PC-9 (cell line): ENCODE results near the gene TMEM14C. TPM values are rescaled to one million over a fixed set of nuclear protein-coding genes. Genes with fewer than 3 reads are reported as not detected.

Experiments used
- BruUV-seq: library from RNA; stranded (reverse); fragments of 400-500 nt; replicated peaks from 2 replicates; lab custom pipeline; 2021; lab: Mats Ljungman, UMichigan
- CTCF ChIA-PET: fragments of 300-600 bp; sonication (Branson Sonifier 250); formaldehyde crosslinking; loops from one replicate; lab custom pipeline; 2022; ENCODE audit warnings: antibody characterized with exemption; lab: Charles Lee
- POLR2A ChIA-PET: fragments of 300-600 bp; sonication (Branson Sonifier 250); formaldehyde crosslinking; loops from one replicate; lab custom pipeline; 2022; ENCODE audit warnings: antibody characterized with exemption; ENCODE audit not compliant: unreplicated experiment; lab: Charles Lee
- DNase-seq, 2 experiments: peaks; one replicate each; pipeline versions ENCODE4 v3.0.0 to v3.0.0-alpha.2; 2015 to 2022; ENCODE audit warnings: mixed read lengths in 1 of 2
- H2AFZ ChIP-seq: fragments of 200-600 bp; sonication (generic); 2 replicates; pipeline ENCODE4 v1.8.1; 2017; ENCODE audit warnings: antibody characterized with exemption
- H3F3A ChIP-seq: fragments of 200-600 bp; sonication (generic); 2 replicates; pipeline ENCODE4 v1.8.1; 2017; ENCODE audit warnings: antibody characterized with exemption, mild to moderate bottlenecking, low read depth; ENCODE audit not compliant: insufficient read depth
- H3K27ac ChIP-seq: fragments of 200-600 bp; sonication (generic); 2 replicates; pipeline ENCODE4 v1.6.1; 2016; ENCODE audit warnings: mixed run types
- H3K27me3 ChIP-seq: fragments of 200-600 bp; sonication (generic); 2 replicates; pipeline ENCODE4 v1.6.1; 2016; ENCODE audit warnings: low read depth, mixed run types; ENCODE audit not compliant: insufficient read depth
- H3K36me3 ChIP-seq: fragments of 200-600 bp; sonication (generic); 2 replicates; pipeline ENCODE4 v1.6.1; 2016; ENCODE audit warnings: low read depth, mixed run types
- H3K4me1 ChIP-seq: fragments of 200-600 bp; sonication (generic); replicated peaks from 2 replicates; pipeline ENCODE4 v1.6.1; 2016; ENCODE audit warnings: mixed run types; ENCODE audit not compliant: insufficient read depth
- H3K4me2 ChIP-seq: fragments of 200-600 bp; sonication (generic); 2 replicates; pipeline ENCODE4 v1.6.1; 2017; ENCODE audit warnings: mixed run types
- H3K4me3 ChIP-seq: fragments of 200-600 bp; sonication (generic); 2 replicates; pipeline ENCODE4 v1.6.1; 2016; ENCODE audit warnings: mixed run types
- H3K79me2 ChIP-seq: fragments of 200-600 bp; sonication (generic); 2 replicates; pipeline ENCODE4 v1.6.1; 2017; ENCODE audit warnings: low read depth, mixed run types
- H3K9me2 ChIP-seq: fragments of 200-600 bp; sonication (generic); 2 replicates; pipeline ENCODE4 v1.8.1; 2017; ENCODE audit warnings: mild to moderate bottlenecking; ENCODE audit not compliant: insufficient read depth
- H3K9me3 ChIP-seq: fragments of 200-600 bp; sonication (generic); 2 replicates; pipeline ENCODE4 v1.8.1; 2016; ENCODE audit warnings: low read depth; ENCODE audit not compliant: insufficient read depth
- H4K20me1 ChIP-seq: fragments of 200-600 bp; sonication (generic); 2 replicates; pipeline ENCODE4 v1.8.1; 2017; ENCODE audit not compliant: insufficient read depth
- CTCF ChIP-seq: fragments of 200-600 bp; sonication (generic); conservative IDR thresholded peaks from 2 replicates; pipeline ENCODE4 v1.6.1; 2017; ENCODE audit warnings: mixed run types, antibody characterized with exemption, mild to moderate bottlenecking, moderate library complexity
- EZH2 ChIP-seq: fragments of 200-600 bp; sonication (generic); IDR thresholded peaks from 2 replicates; pipeline ENCODE4 v1.8.0; 2017; ENCODE audit warnings: antibody characterized with exemption, low read depth
- intact Hi-C: fragments of 100-400 bp; cut with micrococcal nuclease; formaldehyde crosslinking; loops from one replicate; pipeline ENCODE4 v1.10.0; 2022; ENCODE audit not compliant: unreplicated experiment
- total RNA-seq: library from RNA; stranded (reverse); gene quantifications from 2 replicates; pipeline ENCODE4 v1.2.3, GENCODE V29; 2021

TMEM14C gene
- total RNA-seq, 1 experiment from 2014 or later, result 166 TPM

- TSS peak; percentile 35 for BruUV-seq
- Histone ChIP-seq H3K36me3 (no peaks in the 10 kb centered on the region), H3K27me3 (no peaks in the 10 kb centered on the region), H3K4me2 (peak overlapping the region; percentile 90), H3K4me3 (peak overlapping the region; percentile 96), H3K4me1 (0 out of 2 replicates have a peak, but pooled peaks cover 10% of the 10 kb centered on the region), H3K9me3 (no peaks in the 10 kb centered on the region), H3F3A (peaks cover 10% of the 10 kb centered on the region; the same call in 1 of the 2 replicates), H2AFZ (peak overlapping the region; percentile 76), H4K20me1 (no peaks in the 10 kb centered on the region), H3K79me2 (peaks cover 14% of the 10 kb centered on the region), H3K9me2 (no peaks in the 10 kb centered on the region), H3K27ac (peak overlapping the region; percentile 85)
- TF ChIP-seq CTCF (no peak), EZH2 (no peak)
- DNase-seq, result no peak
- ChIA-PET POLR2A (interaction anchor here (0.5 to 1.2 kb wide), 12 partner anchors 11 to 288 kb away, joined by 3 to 15 read pairs (median 4); partner anchors contain the start of genes C6orf52, MAK, PAK1IP1 and TMEM14B), CTCF (interaction anchor here (0.5 to 1.2 kb wide), 4 partner anchors 22 to 220 kb away, joined by 4 to 7 read pairs (median 6); partner anchors contain the start of gene TMEM14B)
- intact Hi-C loops, result loop anchor here (1.0 to 10.0 kb wide), 4 partner anchors 25 to 207 kb away; partner anchors contain the start of genes C6orf52, PAK1IP1 and TMEM14B
These were observed 860 bp upstream of the TMEM14C start for GRCh38 chr6:10721850-10722569.

- intact Hi-C loops, result loop anchor here (1.0 to 10.0 kb wide), 4 partner anchors 25 to 208 kb away; partner anchors contain the start of genes C6orf52, PAK1IP1 and TMEM14B
- CTCF ChIA-PET, result interaction anchor here (0.5 to 1.2 kb wide), 2 partner anchors 23 to 25 kb away, joined by 4 to 7 read pairs; partner anchors contain the start of gene TMEM14B
- H3F3A ChIP-seq, result peaks cover 10% of the 10 kb centered on the region; the same call in 1 of the 2 replicates
- H3K79me2 ChIP-seq, result peaks cover 14% of the 10 kb centered on the region
- peak overlapping the region; percentile 90 for H3K4me2 ChIP-seq
- no peaks in the 10 kb centered on the region for H3K27me3 ChIP-seq
- peak overlapping the region; percentile 76 for H2AFZ ChIP-seq
- peak overlapping the region; percentile 85 for H3K27ac ChIP-seq
- POLR2A ChIA-PET, result interaction anchor here (0.5 to 1.2 kb wide), 10 partner anchors 11 to 288 kb away, joined by 3 to 15 read pairs (median 4); partner anchors contain the start of genes C6orf52, MAK, PAK1IP1 and TMEM14B
- no peaks in the 10 kb centered on the region for H4K20me1 ChIP-seq
- H3K4me3 ChIP-seq, result peak overlapping the region; percentile 96
- no peaks in the 10 kb centered on the region for H3K9me3 ChIP-seq
- BruUV-seq, result no TSS peak
- TF ChIP-seq EZH2 (no peak), CTCF (no peak)
- no peaks in the 10 kb centered on the region for H3K36me3 ChIP-seq
- no peaks in the 10 kb centered on the region for H3K9me2 ChIP-seq
- DNase-seq, result no peak
- H3K4me1 ChIP-seq, result 0 out of 2 replicates have a peak, but pooled peaks cover 10% of the 10 kb centered on the region
These were observed 375 bp upstream of the TMEM14C start for GRCh38 chr6:10722570-10722819.

- Histone ChIP-seq H3K4me2 (peak overlapping the region; percentile 90), H3K9me3 (no peaks in the 10 kb centered on the region), H3K9me2 (no peaks in the 10 kb centered on the region), H3K27ac (peak overlapping the region; percentile 85), H3K27me3 (no peaks in the 10 kb centered on the region), H3K4me3 (peak overlapping the region; percentile 96), H3F3A (peaks cover 10% of the 10 kb centered on the region; the same call in 1 of the 2 replicates), H4K20me1 (no peaks in the 10 kb centered on the region), H3K79me2 (peaks cover 14% of the 10 kb centered on the region), H3K36me3 (no peaks in the 10 kb centered on the region), H2AFZ (peak overlapping the region; percentile 91; the same call in 1 of the 2 replicates), H3K4me1 (0 out of 2 replicates have a peak, but pooled peaks cover 10% of the 10 kb centered on the region)
- no TSS peak for BruUV-seq
- no peak for DNase-seq
- POLR2A ChIA-PET, result no interaction called here
- CTCF ChIA-PET, result no interaction called here
- intact Hi-C loops, result loop anchor here (2.0 to 10.0 kb wide), 2 partner anchors 37 to 209 kb away; no protein-coding TSS in a partner anchor
- TF ChIP-seq CTCF (no peak), EZH2 (no peak)
These were observed 654 bp downstream of the TMEM14C start for GRCh38 chr6:10723567-10723881.
